HG02973 (cell line): Measurements from ENCODE around the gene SEC24D.

Source experiments
- ATAC-seq: cut with Tn5 transposase; IDR thresholded peaks from one replicate; pipeline ENCODE4 v1.9.1; 2021; ENCODE audit warnings: moderate library complexity; ENCODE audit not compliant: unreplicated experiment

The SEC24D gene

GRCh38 chr4:118774989-118775388 lies 60.9 kb downstream of the SEC24D start:
- ATAC-seq: no peak

- ATAC-seq: no peak
Measured at GRCh38 chr4:118774321-118774720, 61.6 kb downstream of the SEC24D start.

- ATAC-seq: no peak
Measured at GRCh38 chr4:118773429-118773792, 62.5 kb downstream of the SEC24D start.

GRCh38 chr4:118772767-118773428 lies 63.0 kb downstream of the SEC24D start:
- no peak for ATAC-seq

- ATAC-seq: peak; percentile 76
Measured at GRCh38 chr4:118772081-118772766, 63.7 kb downstream of the SEC24D start.

- no peak for ATAC-seq
Measured at GRCh38 chr4:118770741-118771187, 65.2 kb downstream of the SEC24D start.

- ATAC-seq: no peak
Measured at GRCh38 chr4:118769161-118769560, 66.8 kb downstream of the SEC24D start.

GRCh38 chr4:118767109-118767508 lies 68.8 kb downstream of the SEC24D start:
- no peak for ATAC-seq

- ATAC-seq: no peak
Measured at GRCh38 chr4:118765399-118765798, 70.5 kb downstream of the SEC24D start.

GRCh38 chr4:118762730-118763477 lies 73.0 kb downstream of the SEC24D start:
- no peak for ATAC-seq

GRCh38 chr4:118762155-118762554 lies 73.8 kb downstream of the SEC24D start:
- ATAC-seq: no peak

- ATAC-seq: no peak
Measured at GRCh38 chr4:118761397-118762016, 74.4 kb downstream of the SEC24D start.

- ATAC-seq: peak; percentile 99
Measured at GRCh38 chr4:118760493-118760892, 75.4 kb downstream of the SEC24D start.

GRCh38 chr4:118760092-118760491 lies 75.8 kb downstream of the SEC24D start:
- peak; percentile 41 for ATAC-seq

- ATAC-seq: no peak
Measured at GRCh38 chr4:118759481-118759880, 76.4 kb downstream of the SEC24D start.

GRCh38 chr4:118758293-118758692 lies 77.6 kb downstream of the SEC24D start:
- no peak for ATAC-seq

GRCh38 chr4:118757761-118758251 lies 78.1 kb downstream of the SEC24D start:
- no peak for ATAC-seq

- no peak for ATAC-seq
Measured at GRCh38 chr4:118756958-118757357, 79.0 kb downstream of the SEC24D start.

GRCh38 chr4:118756429-118756828 lies 79.5 kb downstream of the SEC24D start:
- no peak for ATAC-seq

- ATAC-seq: no peak
Measured at GRCh38 chr4:118755438-118756226, 80.3 kb downstream of the SEC24D start.
